ENCODE results near the gene HIF3A. TPM values are rescaled to one million over a fixed set of nuclear protein-coding genes. Genes with fewer than 3 reads are reported as not detected.

The HIF3A gene
- total and polyA plus RNA-seq, 2 of the 8 experiments (the other 6 are each of a cell fraction or from before 2014, with no cell fraction given), result 38.6 to 38.8 TPM

DNA sequence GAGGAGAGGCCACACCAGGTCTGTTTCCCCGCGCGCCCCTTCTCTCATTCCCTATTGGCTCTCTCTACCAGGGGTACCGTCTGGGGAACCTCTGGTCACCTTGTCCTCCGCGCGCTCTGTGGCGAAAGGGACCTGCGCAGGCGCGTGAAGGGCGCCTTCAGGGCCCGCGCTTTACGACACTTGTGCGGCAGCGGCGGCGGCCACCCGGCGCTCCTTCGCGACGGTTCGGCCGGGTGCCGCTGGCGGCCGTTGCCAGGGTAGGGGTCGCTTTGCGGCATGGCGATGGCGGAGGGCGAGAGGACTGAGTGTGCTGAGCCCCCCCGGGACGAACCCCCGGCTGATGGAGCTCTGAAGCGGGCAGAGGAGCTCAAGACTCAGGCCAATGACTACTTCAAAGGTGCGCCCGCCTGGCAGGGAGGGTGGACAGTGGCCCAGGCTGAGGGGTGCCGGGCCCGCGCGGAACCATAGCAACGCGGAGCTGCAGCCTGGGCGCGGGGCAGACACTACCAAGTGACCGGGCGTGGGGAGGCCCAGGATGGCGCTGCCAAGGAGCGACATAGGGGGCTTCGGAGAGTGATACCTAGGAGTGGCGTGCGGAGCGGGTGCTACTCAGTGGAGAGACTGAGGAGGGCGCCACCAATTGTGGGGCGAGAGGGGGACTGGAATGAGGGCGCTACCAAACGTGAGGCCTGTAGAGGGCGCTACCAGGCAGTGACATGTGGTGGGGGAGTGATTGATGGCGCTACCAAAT, 50.2 kb downstream of the HIF3A start, which contains the start of gene PPP5C:
TSS of gene PPP5C (plus strand) at position 267 of the 751 bp plus-strand sequence. CDS start at position 277, 10 bp downstream.
- CTCF ChIA-PET (ENCODE audit: partially characterized antibody), result interaction anchor here (0.6 to 4.3 kb wide), 23 partner anchors 9 to 530 kb away, joined by 3 to 58 read pairs (median 4); partner anchors contain the start of genes CCDC8, HIF3A and IGFL1
- Histone ChIP-seq H2AK5ac (ENCODE audit: low read depth, low read length) (no peak within 1 kb of the TSS), H2BK5ac (ENCODE audit: low read depth, low read length) (peak within 1 kb of the TSS; percentile 98), H3K18ac (ENCODE audit: extremely low read depth, low read length) (peak within 1 kb of the TSS; percentile 96), H3K79me1 (ENCODE audit: low read depth, low read length) (peaks cover 6% of the 10 kb centered on the region), H3K27me3 (replicated peaks in 1 of 4; ENCODE audit: control insufficient read depth in 3 of 4, extremely low read depth in 1 of 4, insufficient read depth in 3 of 4, low read length in 3 of 4) (no peaks in the 10 kb centered on the region), H2AFZ (ENCODE audit: low read length) (peak within 1 kb of the TSS; percentile 90; the same call in 1 of the 2 replicates), H3K79me2 (ENCODE audit: control insufficient read depth in 1 of 2, insufficient read depth in 2 of 2, low read length in 2 of 2) (peaks cover 8 to 45% of the 10 kb centered on the region in 2 experiments; a peak in 3 of 4 replicates), H3K4ac (replicated peaks; ENCODE audit: insufficient read length, low read depth, low read length) (peak within 1 kb of the TSS; percentile 99), H2BK12ac (ENCODE audit: low read depth, low read length) (peak within 1 kb of the TSS; percentile 39; the same call in 1 of the 2 replicates), H3K27ac (ENCODE audit: low read depth, low read length) (peak within 1 kb of the TSS; percentile 91), H4K5ac (ENCODE audit: insufficient read length, low read depth, low read length) (peak within 1 kb of the TSS; percentile 98), H3K56ac (replicated peaks; ENCODE audit: insufficient read length, low read depth, low read length) (peak within 1 kb of the TSS; percentile 98), H4K20me1 (replicated peaks in 1 of 2; ENCODE audit: control insufficient read depth in 1 of 2, insufficient read depth in 2 of 2, low read length in 2 of 2) (peaks cover 5 to 14% of the 10 kb centered on the region in 2 experiments), H3K23me2 (ENCODE audit: low read depth, low read length) (peaks cover 2% of the 10 kb centered on the region; the same call in 1 of the 2 replicates), H3K9ac (replicated peaks in 1 of 4; ENCODE audit: extremely low read depth in 1 of 4, low read depth in 3 of 4, low read length in 3 of 4) (peak within 1 kb of the TSS; percentile 70 to 95 (median 84)), H2BK20ac (ENCODE audit: low read length) (no peak within 1 kb of the TSS), H3K23ac (ENCODE audit: insufficient read length) (no peak within 1 kb of the TSS), H4K8ac (ENCODE audit: extremely low read depth, insufficient read depth, low read length) (peak within 1 kb of the TSS; percentile 98), H3K36me3 (ENCODE audit: control insufficient read depth in 2 of 4, insufficient read depth in 4 of 4, low read length in 3 of 4) (no peaks in the 10 kb centered on the region; a peak in 1 of 8 replicates), H3K14ac (ENCODE audit: insufficient read length) (no peak within 1 kb of the TSS), H4K91ac (replicated peaks; ENCODE audit: insufficient read length, low read length) (peak within 1 kb of the TSS; percentile 93), H3K4me3 (ENCODE audit: extremely low read depth in 1 of 4, insufficient read depth in 2 of 4, low read depth in 3 of 4, low read length in 4 of 4) (peak within 1 kb of the TSS; percentile 70 to 95 (median 84)), H3K4me1 (replicated peaks in 1 of 4; ENCODE audit: control insufficient read depth in 3 of 4, insufficient read depth in 4 of 4, low read length in 3 of 4) (peaks cover 3 to 16% (median 5%) of the 10 kb centered on the region in 4 experiments), H3K9me3 (ENCODE audit: insufficient read depth in 2 of 2, low read depth in 1 of 2, low read length in 1 of 2) (peaks cover 0 to 2% of the 10 kb centered on the region in 2 experiments; a peak in 1 of 4 replicates), H2BK120ac (replicated peaks; ENCODE audit: low read depth, low read length) (peak within 1 kb of the TSS; percentile 67), H2BK15ac (ENCODE audit: low read length) (peak within 1 kb of the TSS; percentile 74), H3K4me2 (ENCODE audit: insufficient read depth in 1 of 2, low read depth in 2 of 2, low read length in 2 of 2) (peak within 1 kb of the TSS; percentile 59 to 91)
- FAIRE-seq (no peak), DNase-seq (ENCODE audit: low read depth in 1 of 2, low spot score in 2 of 2) (peak; percentile 78 to 92)
- WGBS, 2 experiments (ENCODE audit: extremely low coverage in 1 of 2, insufficient coverage in 1 of 2, insufficient read length in 1 of 2, insufficient replicate concordance in 2 of 2, low coverage in 1 of 2, low lambda C conversion rate in 2 of 2, missing lambda C conversion rate in 1 of 2), result 1% methylated on average over 45 of the region's 62 CpGs; no CpG with 5 or more reads in 1 of the 2 experiments
- POLR2A ChIA-PET (ENCODE audit: partially characterized antibody), result interaction anchor here (1.0 to 1.4 kb wide), 4 partner anchors 10 to 47 kb away, joined by 3 to 5 read pairs (median 4); no protein-coding TSS in a partner anchor
- peak; percentile 43 to 62 for TF ChIP-seq RAD21 (IDR thresholded peaks at IDR 0.05 in 1 of 2, conservative IDR thresholded peaks at IDR 0.05 in 1 of 2; ENCODE audit: low read depth in 2 of 2, low read length in 2 of 2)
- no peak for TF ChIP-seq GABPA (IDR thresholded peaks at IDR 0.05; ENCODE audit: borderline replicate concordance, insufficient read depth, low read length)
- TF ChIP-seq TAF7 (optimal IDR thresholded peaks at IDR 0.05; ENCODE audit: borderline replicate concordance, low read depth, low read length), result peak; percentile 88
- TF ChIP-seq KDM4A (IDR thresholded peaks at IDR 0.05; ENCODE audit: low read depth, low read length, severe bottlenecking), result peak; percentile 32
- TF ChIP-seq SRF (IDR thresholded peaks at IDR 0.05; ENCODE audit: low read depth, low read length), result no peak
- no peak for TF ChIP-seq NANOG (IDR thresholded peaks at IDR 0.05; ENCODE audit: insufficient read depth, low read depth, low read length, poor library complexity, severe bottlenecking)
- TF ChIP-seq HDAC6 (IDR thresholded peaks at IDR 0.05; ENCODE audit: low read depth, low read length), result no peak
- TF ChIP-seq YY1 (IDR thresholded peaks at IDR 0.05; ENCODE audit: low read depth, low read length), result peak; percentile 81
- TF ChIP-seq TCF12 (IDR thresholded peaks at IDR 0.05; ENCODE audit: low read depth, low read length), result 0 out of 2 replicates have a peak, but pooled peaks have one; percentile 31
- TF ChIP-seq NRF1 (IDR thresholded peaks at IDR 0.05; ENCODE audit: low read depth, low read length), result peak; percentile 94
- no peak for TF ChIP-seq CBX8 (IDR thresholded peaks at IDR 0.05; ENCODE audit: borderline replicate concordance, low read depth, low read length)

Measured in H1 (cell line).